SK-N-MC (cell line): Measurements from ENCODE around the gene SMIM8.

Experiments
- EZH2 ChIP-seq: fragments of 200-600 bp; sonication (generic); IDR thresholded peaks from one replicate; pipeline ENCODE4 v1.6.1; 2017; ENCODE audit warnings: antibody characterized with exemption
- FOXP2 ChIP-seq: optimal IDR thresholded peaks from 2 replicates; pipeline ENCODE3; 2011; ENCODE audit warnings: mild to moderate bottlenecking, moderate library complexity; ENCODE audit not compliant: insufficient read depth; ENCODE audit errors: extremely low read length, control extremely low read depth
- POLR2AphosphoS5 ChIP-seq: IDR thresholded peaks from 2 replicates; pipeline ENCODE4 v1.6.1; 2012; ENCODE audit warnings: mild to moderate bottlenecking, low read depth, low read length, borderline replicate concordance

DNA sequence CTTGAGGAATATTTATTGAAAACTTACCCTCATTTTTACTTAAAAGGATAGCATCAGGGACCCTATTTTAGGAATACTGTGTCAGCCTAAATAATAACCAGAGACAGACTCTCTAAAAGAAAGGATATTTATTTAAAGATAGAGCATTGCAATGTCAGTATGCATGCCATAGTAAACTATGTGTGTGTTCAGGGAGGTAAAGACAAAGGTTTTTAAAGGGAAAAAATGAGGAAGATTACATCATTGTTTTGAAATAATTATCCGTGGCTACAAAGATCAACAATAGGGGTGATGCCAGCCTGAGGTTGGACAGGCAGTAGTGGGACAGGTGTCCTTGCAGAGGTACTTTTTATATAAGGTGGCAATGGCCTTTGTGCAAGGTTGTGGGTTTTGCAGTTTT, 61.6 kb downstream of the SMIM8 start:
- TF ChIP-seq POLR2AphosphoS5 (no peak), EZH2 (no peak), FOXP2 (no peak)
